NCI-H1105 (cell line): ENCODE measurements around the gene ISCA2.

Source experiments
- DNase-seq: peaks from one replicate; lab custom pipeline; 2025; lab: John Stamatoyannopoulos, UW

Gene ISCA2

DNA sequence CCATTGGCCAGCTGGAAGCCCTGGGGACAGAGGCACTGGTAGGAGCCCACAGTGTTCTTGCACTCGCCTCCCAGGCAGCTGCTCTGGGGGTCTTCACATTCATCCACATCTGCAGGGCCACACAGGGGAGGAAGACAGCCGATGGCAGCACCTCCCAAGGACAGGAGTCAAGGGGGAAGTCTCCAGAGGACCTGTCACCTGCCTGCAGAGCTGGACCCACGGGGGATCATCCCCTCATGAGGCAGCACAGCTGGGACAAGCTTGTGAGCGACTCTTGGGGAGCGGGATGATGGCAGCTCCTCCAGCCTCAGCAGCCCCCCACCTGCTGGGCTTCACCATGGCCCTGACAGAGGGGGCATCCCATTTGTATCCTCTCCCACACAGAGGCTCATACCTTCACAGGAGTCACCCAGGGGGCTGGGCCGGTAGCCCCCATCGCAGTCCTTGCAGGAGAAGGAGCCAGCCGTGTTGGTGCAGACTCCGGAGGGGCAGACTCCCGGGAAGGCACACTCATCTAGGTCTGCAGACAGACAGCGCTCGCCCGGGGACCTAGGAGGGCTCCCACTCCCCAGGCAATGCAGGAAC, 15.4 kb downstream of the ISCA2 start:
- DNase-seq = no peak

DNA sequence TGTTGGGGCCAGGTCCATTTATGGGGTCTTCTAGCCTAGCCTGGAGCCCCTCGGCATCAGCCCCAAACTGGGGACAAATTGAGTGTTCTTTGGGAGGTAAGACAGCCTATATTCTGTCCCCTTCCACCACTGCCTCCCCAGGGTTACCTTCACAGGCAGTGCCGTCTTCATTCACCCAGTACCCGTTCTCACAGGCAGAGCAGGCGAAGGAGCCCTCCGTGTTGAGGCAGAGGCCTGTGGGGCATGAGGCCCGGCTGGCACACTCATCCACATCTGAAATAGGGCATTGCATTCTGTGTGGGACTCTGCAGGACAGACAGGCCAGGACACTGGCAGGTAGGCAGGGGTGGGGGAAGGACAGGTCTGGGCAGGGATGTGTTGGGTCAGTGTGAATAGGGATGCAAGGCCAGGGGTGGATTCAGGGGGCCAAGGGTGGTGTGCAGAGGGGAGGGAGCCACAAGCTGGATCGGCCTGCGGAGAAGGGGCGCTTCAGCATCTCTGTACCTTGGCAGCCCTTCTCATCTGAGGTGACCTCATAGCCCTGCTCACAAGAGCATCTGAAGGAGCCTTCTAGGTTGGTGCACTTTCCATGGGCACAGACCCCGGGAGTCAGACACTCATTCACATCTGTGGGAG, 16.1 kb downstream of the ISCA2 start:
- no peak for DNase-seq

DNA sequence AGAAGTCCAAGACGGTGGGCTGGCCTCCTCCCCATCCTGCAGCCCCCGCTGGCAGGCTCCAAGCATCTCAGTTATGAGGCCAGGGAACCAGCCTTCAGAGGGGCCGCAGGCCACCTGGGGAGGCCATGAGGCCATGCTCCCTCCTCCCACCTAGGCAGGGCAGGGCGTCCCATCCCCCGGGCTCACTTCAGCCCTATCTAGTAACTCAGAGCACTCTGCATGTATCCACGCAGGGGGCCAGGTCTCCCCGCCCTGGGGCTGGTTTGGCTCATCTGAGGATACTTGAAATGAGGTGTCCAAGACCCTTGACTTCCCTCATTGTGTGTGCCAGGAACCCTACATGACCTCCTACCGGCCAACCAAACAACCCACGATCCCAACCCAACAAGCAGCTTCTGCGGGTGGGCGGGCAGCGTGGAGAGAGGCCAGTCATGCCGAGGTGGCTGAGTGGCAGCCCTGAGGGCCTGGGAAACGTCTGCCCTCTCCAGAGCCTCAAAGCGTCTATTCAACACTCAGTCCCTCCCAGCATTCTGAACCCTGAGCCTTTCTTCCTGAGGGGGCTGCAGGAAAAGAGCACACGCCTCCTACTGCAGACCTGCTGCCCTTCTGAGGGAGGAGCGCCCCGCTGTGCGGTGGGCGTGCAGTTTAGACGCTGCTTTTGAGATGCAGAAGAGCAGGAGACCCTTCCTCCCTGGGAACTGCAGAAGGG, 16.8 kb downstream of the ISCA2 start:
- no peak for DNase-seq

DNA sequence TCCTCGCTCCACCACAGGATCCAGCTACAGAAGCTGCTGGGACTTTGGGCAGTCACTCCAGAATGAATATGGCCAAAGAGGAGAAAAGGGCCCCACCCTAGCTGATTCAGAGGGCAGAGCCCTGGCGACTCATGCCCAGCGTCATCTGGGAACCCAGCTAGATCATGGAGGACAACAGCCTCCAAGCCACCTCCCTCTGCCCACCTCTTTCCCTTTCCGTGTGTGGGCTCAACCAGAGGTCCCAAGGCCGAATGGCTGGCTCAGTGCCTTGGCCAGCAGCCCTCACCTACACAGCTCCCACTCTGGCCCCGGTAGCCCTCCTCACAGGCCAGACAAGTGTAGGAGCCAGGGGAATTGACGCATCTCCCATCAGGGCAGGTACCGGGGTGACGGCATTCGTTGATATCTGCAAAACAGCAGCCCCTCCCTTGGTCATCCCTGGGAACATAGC, 17.4 kb downstream of the ISCA2 start:
- DNase-seq = no peak

DNA sequence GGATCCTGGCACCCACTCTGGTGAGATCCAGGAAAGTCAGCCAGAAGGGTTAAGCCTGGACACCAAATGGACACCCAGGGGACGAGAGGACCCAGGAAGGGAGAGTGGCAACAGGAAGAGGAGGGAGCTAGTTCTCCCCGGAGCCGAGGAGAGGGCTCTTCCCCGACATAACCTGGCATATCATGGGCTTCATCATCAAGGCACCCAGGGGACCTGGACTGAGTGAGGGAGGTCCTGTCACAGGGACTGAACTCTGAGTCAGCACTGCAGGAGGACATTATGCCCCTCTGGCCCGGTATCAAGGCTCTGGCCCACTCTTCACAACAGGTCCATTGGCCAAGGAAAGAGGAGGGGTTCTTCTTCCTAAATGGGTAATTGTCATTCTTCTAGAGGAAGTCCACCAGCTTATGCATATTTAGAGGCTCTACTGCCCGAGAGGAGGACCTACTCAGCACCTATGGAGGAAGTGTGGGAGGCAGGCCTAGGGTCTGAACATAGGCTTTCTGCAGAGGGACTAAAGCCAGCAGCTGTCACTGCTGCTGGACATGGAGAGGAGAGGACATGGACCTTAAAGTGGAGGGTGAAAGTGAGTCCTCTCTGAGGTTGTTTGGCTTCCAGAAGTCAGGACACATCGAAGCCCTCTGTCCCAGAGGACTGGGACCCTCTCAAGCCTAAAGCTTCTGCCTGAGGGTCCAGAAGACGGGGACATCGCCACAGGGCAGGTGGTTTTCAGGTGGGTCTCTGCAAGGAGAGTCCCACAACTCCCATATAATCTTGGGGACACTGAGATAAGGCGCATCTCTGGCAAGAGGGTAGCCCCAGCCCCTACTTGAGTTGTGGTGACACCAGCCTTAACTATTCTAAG, 18.6 kb downstream of the ISCA2 start:
- no peak for DNase-seq

DNA sequence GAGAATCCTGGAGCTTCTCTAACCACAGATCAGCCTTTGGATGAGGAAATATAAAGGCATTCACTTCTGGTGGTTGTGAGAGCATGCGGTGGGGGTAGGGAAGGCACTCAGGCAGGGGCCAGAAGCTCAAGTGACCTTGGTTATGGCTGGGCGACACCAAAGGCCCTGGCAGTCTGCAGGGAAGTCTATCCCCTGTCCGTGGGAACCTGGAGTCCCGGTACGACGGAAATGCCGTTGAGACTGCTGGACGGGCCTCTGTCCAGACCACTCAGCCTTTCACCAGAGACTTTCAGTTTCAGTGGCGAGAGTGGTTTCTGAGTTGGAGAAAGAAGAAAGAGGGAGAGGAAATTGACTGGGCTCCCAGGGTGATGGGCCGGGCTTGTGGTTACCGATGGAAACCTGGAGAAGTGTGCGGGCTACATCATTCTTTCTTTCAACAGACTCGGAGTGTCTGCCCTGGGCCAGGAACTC, 20.9 kb downstream of the ISCA2 start:
- no peak for DNase-seq

DNA sequence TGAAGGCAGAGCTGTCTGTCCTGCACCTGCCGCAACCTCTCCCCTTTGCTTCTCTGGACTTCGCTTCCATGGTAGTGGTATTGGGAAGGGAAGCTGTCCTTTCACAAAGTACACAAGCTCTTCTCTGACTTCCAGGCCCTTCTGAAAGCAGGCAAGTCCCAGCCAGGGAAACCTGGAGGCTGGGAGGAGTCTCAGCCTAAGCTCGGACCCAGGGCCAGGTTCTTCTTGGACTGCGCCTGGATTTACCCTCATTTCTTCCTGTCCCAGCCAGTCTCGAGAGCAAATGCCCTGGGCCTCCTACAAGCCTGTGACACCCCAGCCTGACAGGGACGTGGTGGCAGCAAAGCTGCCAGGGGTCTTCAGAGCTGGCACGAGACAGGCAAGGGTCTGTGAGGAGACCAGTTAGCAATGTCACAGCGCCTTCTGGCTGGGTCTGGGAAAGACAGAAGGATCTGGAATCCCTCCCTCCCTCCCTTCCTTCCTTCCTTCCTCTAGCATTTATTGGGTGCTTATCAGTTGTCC, 22.4 kb downstream of the ISCA2 start:
- no peak for DNase-seq

DNA sequence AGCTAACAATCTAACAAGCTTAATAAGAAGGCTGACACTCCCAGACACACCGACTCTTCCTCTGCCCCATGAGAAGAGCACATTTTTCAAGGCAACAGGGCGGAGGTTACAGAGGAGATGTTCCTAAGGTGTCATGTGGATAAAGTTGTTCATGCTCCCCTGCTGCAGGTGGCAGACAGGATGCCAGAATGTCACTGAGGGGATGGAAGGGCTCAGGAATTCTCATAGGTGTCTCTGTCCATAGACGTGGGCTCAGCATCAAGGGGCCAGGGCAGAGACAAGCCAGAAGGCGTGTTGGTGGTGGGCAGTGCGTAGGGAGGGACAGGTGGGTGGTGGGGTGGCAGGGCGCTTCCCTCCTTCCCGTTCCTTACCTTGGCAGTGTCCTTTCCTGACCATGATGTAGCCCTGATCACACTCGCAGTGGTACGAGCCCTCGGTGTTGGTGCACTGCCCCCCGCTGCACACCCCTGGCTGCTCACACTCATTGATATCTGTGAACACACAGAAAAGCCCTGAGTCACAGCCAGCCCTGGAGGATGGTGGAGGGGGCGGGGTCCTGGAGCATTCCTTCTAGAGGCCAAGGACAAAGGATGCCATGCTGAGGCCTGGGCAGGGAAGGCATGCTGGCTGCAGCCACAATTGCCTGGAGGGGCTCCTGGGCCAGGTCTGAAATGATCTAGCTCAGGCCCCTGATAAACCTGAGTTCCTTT, 23.0 kb downstream of the ISCA2 start:
- DNase-seq = no peak

DNA sequence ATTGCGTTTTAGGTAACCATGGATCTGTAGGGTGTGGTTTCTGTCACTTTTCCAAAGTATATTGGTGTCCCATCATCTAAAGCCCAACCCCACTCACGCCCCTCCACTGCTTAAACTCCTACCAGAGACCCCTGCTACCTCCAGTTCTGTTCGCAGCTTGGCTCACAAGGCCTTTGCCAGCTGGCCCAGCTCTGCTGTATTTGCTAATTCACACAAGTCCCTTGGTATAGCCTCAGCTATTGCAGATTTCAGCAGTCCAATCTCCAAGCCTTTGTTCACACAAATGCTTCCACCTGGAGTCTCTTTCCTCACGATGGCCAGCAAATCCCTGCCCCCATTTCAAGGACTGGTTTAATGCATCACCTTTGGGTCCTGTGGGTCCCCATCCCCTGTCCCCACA, 24.2 kb downstream of the ISCA2 start:
- no peak for DNase-seq

DNA sequence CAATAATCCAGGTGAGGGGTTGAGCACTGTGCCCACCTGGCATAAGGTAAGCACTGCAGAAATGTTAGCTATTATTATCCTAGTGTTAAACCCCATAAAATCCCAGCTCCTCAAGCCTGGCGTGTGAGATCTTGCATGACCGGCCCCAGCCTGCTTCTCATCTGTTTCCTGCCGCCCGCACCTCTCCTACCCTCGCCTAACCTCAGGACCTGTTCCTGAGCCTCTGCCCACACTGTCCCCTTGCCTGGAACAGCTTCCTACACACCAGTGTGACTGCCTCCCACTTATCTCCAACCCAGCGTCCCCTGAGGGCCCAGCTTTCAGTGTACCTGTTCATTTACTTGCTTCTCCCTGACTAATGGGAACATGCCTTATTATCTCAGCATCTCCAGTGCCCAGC, 24.7 kb downstream of the ISCA2 start:
- no peak for DNase-seq

DNA sequence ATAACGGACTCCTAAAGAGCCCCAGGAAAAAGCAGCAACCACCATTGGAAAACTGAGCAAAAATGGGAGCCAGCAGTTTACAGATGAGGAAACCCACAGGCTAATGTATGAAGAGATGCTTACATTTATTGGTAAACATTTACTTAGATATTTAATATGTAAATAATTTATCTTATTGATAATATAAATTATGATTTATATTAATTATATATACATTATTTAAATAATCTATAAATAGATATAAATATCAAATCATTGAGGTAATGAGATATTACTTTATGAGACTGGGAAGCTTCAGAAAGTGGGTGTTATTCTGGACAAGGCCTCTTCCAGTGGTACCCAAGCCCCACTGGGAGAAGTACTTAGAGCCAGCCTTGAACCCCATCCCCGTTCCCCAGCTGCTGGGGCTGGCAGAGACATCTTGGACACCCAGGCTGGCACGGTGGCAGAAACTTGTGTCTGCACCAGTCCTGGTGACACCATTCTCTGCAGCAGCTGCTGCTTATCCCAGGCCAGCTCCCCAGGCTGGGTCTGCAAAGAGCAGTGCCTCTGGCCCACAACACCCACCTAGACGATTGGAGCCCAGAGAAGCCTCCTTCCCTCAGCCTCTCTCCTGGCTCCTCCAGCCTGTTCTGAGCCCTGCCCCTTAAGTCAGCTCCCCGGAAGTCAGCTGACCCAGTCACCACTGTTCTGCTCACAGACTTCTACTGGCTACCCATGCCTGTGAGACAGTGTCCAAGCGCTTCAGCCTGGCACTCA, 25.9 kb downstream of the ISCA2 start:
- no peak for DNase-seq

DNA sequence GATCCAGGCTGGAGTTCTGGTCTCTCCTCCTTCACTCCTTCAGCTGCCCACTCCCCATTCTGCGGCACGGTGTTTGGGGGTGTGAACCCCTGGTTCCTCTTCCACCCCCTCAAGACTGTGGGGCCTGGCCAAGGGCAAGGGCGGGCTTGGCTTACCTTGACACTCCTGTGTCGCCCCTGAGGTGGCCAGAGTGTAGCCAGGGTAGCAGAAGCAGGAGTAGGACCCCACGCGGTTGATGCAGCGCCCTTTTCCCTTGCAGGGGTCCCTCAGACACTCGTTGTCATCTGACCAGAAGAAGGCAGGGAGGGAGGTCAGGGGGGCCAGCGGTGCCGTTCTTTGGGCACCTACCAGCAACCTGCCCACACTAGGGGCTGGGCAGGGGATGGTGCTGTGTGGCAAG, 28.2 kb downstream of the ISCA2 start:
- no peak for DNase-seq

DNA sequence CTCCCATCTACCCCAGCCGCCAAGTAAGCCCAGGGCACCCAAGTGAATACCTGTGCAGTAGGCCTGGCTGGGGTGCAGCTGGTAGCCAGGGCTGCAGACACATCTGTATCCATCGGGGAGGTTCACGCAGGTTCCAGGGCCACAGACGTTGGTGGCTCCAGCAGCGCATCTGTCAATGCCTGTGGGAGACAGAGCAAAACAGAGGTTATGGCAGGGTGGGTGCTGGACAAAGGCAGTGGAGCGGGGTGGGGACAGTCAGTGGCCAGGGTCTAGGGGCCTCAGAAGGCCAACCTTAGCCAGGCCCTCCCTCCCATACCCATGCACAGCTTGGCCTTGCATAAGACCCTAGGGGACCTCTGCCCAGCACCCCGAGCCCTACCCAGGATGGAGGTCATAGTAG, 29.2 kb downstream of the ISCA2 start:
- no peak for DNase-seq

DNA sequence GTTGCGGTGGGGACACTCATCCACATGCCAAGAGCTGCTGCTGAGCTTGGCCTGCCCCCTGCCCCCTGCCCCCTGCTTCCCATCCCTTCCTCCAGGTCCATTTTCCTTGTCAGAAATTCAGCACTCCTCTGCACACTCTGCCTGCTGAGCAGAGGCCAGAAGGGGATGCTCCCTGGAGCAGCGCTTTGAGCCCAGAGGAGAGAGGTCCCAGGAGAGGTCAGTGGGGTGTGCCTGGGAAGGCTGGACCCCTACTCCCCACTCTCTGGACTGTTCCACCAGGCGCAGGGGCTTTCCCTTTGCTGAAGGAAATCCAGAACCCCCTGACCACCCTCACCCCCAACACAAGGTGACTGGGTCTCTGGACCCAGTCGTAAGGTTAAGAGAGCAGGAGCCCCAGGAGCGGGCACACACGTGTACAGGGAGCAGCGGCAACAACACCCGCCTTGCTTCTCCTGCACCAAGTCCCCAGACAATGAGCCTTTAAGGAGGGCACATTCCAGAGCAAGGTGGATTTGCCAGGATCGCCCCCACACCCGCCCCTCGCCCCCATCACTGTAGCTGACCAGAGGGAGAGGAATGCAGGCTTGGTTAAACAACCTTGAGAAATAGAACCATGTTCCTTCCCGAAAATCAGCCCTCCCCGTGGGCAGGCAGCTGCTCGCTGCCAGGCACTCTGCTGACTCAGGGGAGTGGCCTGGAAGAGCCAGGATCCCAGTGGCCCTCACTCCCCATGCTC, 30.7 kb downstream of the ISCA2 start:
- DNase-seq = no peak

DNA sequence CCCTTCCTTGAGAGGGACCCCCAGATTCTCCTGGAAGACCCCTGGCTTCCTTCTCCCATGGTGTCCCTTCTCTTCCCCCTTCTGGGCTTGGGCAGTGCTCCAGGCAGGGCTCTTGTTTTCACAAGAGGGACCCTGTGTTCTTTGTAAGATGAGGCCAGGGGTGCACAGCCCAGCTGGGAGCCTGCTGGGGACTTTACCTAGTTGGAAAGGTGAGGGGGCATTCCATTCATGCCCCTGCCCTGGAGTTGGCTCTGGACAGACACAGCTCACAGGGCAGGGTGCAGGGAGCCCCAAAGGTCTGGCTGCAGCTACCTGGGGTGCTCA, 31.2 kb downstream of the ISCA2 start:
- DNase-seq = no peak

DNA sequence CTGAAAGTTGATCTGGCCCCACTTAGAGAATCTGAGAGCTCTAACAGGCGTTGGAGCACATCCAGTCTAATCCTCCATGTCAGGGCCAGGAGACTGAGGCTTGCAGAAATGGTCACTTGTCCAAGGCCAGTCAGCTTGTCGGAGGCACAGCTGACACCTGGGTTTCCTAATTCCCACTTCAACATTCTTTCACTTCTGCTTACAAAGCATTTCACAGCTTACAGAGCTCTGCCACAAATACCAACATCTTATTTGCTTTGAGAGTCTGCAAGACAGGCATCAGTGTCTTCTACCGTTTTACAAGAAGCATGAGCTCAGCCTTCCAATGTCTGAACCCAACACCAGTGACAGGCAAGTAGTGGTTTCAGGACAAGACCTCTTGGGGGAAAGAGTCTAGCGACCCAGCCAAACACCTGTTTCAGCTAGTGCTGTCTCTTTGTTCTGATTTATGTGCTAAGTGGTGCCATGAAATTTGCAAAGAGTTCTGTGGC, 31.8 kb downstream of the ISCA2 start:
- DNase-seq = no peak

DNA sequence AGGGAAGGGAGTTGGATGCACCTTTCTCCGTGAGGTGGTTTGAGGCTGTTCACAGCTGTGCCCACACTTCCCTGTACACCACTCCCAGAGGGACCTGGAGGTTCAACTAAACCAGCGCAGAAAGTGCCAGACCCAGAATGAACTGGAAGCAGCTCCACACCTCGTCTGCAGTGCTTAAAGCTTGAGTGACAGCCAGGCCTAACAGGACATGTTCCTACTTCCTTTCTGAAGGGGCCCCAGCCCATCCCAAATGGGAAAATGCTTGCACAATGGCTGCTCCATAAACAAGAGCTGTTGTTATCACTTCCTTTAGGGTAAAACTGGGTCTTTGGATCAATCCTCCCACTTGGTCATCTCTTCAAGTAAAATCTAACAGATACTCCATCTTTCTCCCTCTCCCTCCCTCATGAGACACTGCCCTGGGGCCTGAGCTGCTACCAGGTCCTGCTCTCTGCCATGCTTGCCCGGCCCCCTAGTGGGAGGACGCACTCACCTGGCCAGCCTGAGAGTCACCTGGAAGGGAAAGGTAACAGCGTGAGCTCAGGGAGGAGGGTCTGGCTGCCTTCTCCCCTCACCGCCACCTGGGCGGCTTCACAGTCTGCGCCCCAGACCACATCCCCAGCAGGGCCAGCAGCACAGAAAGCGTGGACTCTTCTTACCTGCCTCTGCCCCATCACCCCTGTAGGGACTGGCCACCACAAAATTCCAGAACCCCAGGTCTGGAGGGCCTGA, 33.5 kb downstream of the ISCA2 start:
- no peak for DNase-seq

DNA sequence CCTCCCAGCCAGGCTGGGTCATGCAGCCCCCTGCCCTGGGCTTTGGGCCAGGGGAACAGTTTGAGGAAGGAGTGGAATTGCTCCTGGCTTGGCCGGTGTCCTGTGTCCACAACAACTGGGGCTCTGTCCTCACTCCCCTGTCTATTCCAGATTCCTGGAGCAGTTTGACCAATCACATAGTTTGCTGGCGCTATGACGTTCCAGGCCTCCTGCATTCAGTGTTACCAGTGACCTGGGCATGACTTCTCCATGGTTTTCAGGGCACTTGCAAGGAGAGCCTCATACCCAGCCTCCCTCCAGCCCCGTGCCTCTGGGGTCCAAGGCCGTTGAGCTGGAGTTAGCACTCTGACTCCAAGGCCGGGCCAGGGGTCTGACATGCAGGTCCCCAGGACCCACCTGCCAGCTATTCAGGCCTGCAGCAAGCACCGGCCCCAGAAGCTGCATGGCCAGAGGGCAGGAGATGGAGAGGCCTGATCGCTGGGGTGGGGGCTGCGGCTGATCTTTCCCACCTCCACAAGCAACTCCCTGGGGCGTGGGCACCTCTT, 34.2 kb downstream of the ISCA2 start:
- DNase-seq = no peak

DNA sequence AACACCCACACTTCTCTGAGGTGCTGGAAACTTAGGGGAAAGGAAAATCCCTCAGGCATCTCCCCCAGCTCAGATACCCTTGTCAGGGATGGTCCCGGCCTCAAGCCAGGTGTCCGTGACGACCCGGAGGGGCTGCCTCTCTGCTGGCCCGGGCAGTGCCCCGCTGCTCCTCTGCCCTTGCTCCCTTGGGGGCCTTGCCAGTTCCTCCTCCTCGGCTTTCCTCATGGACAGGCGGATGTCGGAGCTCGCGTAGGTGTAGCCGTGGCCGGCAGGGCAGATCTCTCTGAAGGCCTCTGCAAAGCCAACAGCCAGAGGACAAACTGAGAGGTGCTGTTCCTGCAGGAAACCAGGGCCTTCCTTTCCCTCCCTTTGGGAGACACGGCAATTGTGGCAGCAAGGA, 34.8 kb downstream of the ISCA2 start:
- no peak for DNase-seq
